NB4 (cell line): Measurements from ENCODE around the gene TTC5.

ENCODE experiments used
- POLR2A ChIP-seq: IDR thresholded peaks from 2 replicates; pipeline ENCODE4 v1.6.1; 2011; ENCODE audit warnings: mild to moderate bottlenecking; ENCODE audit not compliant: insufficient read length; ENCODE audit errors: extremely low read depth
- TF ChIP-seq, protein P1 (sequence below): IDR thresholded peaks from one replicate; pipeline ENCODE4 v1.5.1; 2012; ENCODE audit warnings: low read depth, low read length

DNA sequence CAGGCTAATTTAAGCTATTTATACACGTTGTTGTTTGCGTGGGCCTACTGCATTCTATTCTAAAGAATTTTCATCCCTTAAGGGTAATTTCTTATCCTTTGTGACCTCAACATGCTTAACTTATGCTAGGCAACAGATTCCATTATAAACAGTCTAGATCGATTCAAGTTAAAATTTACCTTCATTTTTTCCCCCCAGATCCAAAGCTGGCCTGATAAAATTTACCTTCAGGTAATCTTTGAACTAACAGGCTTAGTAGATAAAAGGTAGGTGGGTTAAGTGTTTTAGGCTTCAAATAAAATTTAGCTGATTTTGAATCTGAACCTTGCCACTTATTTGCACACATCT is 27.7 kb upstream of the TTC5 start:
- TF ChIP-seq, protein P1, sequence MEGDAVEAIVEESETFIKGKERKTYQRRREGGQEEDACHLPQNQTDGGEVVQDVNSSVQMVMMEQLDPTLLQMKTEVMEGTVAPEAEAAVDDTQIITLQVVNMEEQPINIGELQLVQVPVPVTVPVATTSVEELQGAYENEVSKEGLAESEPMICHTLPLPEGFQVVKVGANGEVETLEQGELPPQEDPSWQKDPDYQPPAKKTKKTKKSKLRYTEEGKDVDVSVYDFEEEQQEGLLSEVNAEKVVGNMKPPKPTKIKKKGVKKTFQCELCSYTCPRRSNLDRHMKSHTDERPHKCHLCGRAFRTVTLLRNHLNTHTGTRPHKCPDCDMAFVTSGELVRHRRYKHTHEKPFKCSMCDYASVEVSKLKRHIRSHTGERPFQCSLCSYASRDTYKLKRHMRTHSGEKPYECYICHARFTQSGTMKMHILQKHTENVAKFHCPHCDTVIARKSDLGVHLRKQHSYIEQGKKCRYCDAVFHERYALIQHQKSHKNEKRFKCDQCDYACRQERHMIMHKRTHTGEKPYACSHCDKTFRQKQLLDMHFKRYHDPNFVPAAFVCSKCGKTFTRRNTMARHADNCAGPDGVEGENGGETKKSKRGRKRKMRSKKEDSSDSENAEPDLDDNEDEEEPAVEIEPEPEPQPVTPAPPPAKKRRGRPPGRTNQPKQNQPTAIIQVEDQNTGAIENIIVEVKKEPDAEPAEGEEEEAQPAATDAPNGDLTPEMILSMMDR, result no peak
- no peak for TF ChIP-seq POLR2A
